Measurements from ENCODE around the gene GRK7. TPM values are rescaled to one million over a fixed set of nuclear protein-coding genes. Genes with fewer than 3 reads are reported as not detected.

The GRK7 gene
- total and polyA plus RNA-seq, 2 donors (not counting 3 experiments of a cell fraction or from before 2014, with no cell fraction given), result not detected

DNA sequence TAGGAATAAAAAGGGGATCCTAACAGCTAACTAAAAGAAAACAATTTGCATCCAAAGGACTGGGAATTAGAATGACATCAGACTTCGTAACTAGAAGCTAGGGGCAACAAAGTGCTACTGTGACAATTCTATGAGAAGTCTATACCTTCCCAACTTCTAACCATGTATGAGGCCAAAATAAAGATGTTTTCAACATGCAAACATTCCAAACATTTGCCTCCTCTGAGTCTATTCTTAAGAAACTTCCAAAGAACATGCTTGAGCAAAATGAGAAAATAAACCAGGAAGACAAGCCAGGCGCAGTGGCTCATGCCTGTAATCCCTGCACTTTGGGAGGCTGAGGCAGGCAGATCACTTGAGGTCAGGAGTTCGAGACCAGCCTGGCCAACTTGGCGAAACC lies 38.2 kb upstream of the GRK7 start:
- no peak overlapping the region for H3K4me3 ChIP-seq (replicated peaks in 1 of 3; ENCODE audit: insufficient read depth in 1 of 3, low read depth in 1 of 3, low read length in 3 of 3)
- CTCF ChIA-PET, result interaction anchor here (1.4 kb wide), 1 partner anchor 10 kb away, joined by 3 read pairs; no protein-coding TSS in a partner anchor

DNA sequence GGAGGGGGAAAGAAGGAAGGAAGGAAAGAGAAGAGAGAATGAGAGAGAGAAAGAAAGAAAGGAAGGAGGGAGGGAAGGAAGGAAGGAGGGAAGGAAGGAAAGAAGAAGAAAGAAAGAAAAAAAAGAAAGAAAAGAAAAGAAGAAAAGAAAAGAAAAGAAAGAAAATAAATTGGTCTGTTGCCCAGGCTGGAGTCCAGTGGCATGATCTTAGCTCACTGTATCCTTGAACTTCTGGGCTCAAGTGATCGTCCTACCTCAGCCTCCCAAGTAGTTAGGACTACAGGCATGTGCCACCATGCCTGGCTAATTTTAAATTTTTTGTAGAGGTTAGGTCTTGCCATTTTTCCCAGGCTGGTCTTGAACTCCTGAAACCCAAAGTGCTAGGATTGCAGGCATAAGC lies 36.7 kb upstream of the GRK7 start:
- FAIRE-seq (no peak), DNase-seq (ENCODE audit: low read depth, low spot score) (no peak)
- dilution Hi-C loops (cut with MboI; ENCODE audit: extremely low pct_ligation_motif_present, low sequenced_read_pairs) (no loop called here), intact Hi-C loops (cut with micrococcal nuclease) (no loop called here)
- Histone ChIP-seq H3K9me1 (replicated peaks; ENCODE audit: control insufficient read depth, extremely low read depth, insufficient read depth, low read length) (no peaks in the 10 kb centered on the region), H3K36me3 (ENCODE audit: control insufficient read depth in 2 of 2, extremely low read depth in 1 of 2, insufficient read depth in 2 of 2, low read length in 2 of 2) (no peaks in the 10 kb centered on the region), H3K9ac (replicated peaks; ENCODE audit: extremely low read depth, insufficient read depth, low read length) (no peak overlapping the region), H4K20me1 (replicated peaks; ENCODE audit: control insufficient read depth, extremely low read depth, insufficient read depth, low read length) (no peaks in the 10 kb centered on the region), H2AFZ (ENCODE audit: low read depth, low read length) (no peak overlapping the region), H3K9me3 (replicated peaks; ENCODE audit: control insufficient read depth, insufficient read depth, low read length) (no peaks in the 10 kb centered on the region), H3K4me2 (ENCODE audit: insufficient read depth, low read length) (no peak overlapping the region), H3K79me2 (ENCODE audit: control insufficient read depth, insufficient read depth, low read length) (no peaks in the 10 kb centered on the region), H3K4me1 (ENCODE audit: control insufficient read depth, extremely low read depth, insufficient read depth, low read length) (no peaks in the 10 kb centered on the region), H3K27me3 (ENCODE audit: control insufficient read depth in 2 of 2, insufficient read depth in 2 of 2, low read length in 2 of 2) (no peaks in the 10 kb centered on the region), H3K27ac (ENCODE audit: insufficient read depth, low read depth, low read length) (no peak overlapping the region), H3K4me3 (replicated peaks in 1 of 3; ENCODE audit: insufficient read depth in 1 of 3, low read depth in 1 of 3, low read length in 3 of 3) (no peak overlapping the region)
- TF ChIP-seq GATA2 (IDR thresholded peaks at IDR 0.05; ENCODE audit: insufficient read depth, insufficient read length, low read depth, low read length) (no peak), MYC (IDR thresholded peaks at IDR 0.05; ENCODE audit: low read depth, low read length) (no peak), EZH2 (IDR thresholded peaks at IDR 0.05; ENCODE audit: borderline replicate concordance, low read depth, low read length, severe bottlenecking) (no peak)
- TF ChIP-seq, protein P1, sequence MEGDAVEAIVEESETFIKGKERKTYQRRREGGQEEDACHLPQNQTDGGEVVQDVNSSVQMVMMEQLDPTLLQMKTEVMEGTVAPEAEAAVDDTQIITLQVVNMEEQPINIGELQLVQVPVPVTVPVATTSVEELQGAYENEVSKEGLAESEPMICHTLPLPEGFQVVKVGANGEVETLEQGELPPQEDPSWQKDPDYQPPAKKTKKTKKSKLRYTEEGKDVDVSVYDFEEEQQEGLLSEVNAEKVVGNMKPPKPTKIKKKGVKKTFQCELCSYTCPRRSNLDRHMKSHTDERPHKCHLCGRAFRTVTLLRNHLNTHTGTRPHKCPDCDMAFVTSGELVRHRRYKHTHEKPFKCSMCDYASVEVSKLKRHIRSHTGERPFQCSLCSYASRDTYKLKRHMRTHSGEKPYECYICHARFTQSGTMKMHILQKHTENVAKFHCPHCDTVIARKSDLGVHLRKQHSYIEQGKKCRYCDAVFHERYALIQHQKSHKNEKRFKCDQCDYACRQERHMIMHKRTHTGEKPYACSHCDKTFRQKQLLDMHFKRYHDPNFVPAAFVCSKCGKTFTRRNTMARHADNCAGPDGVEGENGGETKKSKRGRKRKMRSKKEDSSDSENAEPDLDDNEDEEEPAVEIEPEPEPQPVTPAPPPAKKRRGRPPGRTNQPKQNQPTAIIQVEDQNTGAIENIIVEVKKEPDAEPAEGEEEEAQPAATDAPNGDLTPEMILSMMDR (IDR thresholded peaks at IDR 0.05; ENCODE audit: extremely low read depth in 1 of 2, insufficient read depth in 1 of 2, low read depth in 1 of 2, low read length in 2 of 2), result no peak
- POLR2A ChIA-PET, result no interaction called here
- no TSS peak for BruUV-seq (replicated peaks)
- CTCF ChIA-PET, result interaction anchor here (1.0 to 1.2 kb wide), 2 partner anchors 12 to 186 kb away, joined by 3 to 5 read pairs; partner anchors contain the start of gene RNF7

More for the DNA sequence above, 38.2 kb upstream of the GRK7 start:
- FAIRE-seq (no peak), DNase-seq (ENCODE audit: low read depth, low spot score) (no peak)
- H3K9me1 ChIP-seq (replicated peaks; ENCODE audit: control insufficient read depth, extremely low read depth, insufficient read depth, low read length), result no peaks in the 10 kb centered on the region
- POLR2A ChIA-PET, result no interaction called here
- TF ChIP-seq POLR2AphosphoS5 (IDR thresholded peaks at IDR 0.05; ENCODE audit: insufficient read depth, low read depth, low read length), result no peak
- TF ChIP-seq EZH2 (IDR thresholded peaks at IDR 0.05; ENCODE audit: borderline replicate concordance, low read depth, low read length, severe bottlenecking), result no peak
- TF ChIP-seq JUN (IDR thresholded peaks at IDR 0.05; ENCODE audit: borderline replicate concordance, insufficient read depth, insufficient read length, low read depth), result no peak
- dilution Hi-C loops (cut with MboI; ENCODE audit: extremely low pct_ligation_motif_present, low sequenced_read_pairs), result no loop called here
- H3K27ac ChIP-seq (ENCODE audit: insufficient read depth, low read depth, low read length), result no peak overlapping the region
- no peaks in the 10 kb centered on the region for H4K20me1 ChIP-seq (replicated peaks; ENCODE audit: control insufficient read depth, extremely low read depth, insufficient read depth, low read length)
- no TSS peak for BruUV-seq (replicated peaks)
- no peak overlapping the region for H2AFZ ChIP-seq (ENCODE audit: low read depth, low read length)
- intact Hi-C loops (cut with micrococcal nuclease), result no loop called here
- no peaks in the 10 kb centered on the region for H3K27me3 ChIP-seq (ENCODE audit: control insufficient read depth in 2 of 2, insufficient read depth in 2 of 2, low read length in 2 of 2)
- no peak overlapping the region for H3K9ac ChIP-seq (replicated peaks; ENCODE audit: extremely low read depth, insufficient read depth, low read length)
- H3K4me2 ChIP-seq (ENCODE audit: insufficient read depth, low read length), result no peak overlapping the region
- no peaks in the 10 kb centered on the region for H3K9me3 ChIP-seq (replicated peaks; ENCODE audit: control insufficient read depth, insufficient read depth, low read length)
- H3K79me2 ChIP-seq (ENCODE audit: control insufficient read depth, insufficient read depth, low read length), result no peaks in the 10 kb centered on the region
- H3K36me3 ChIP-seq (ENCODE audit: control insufficient read depth in 2 of 2, extremely low read depth in 1 of 2, insufficient read depth in 2 of 2, low read length in 2 of 2), result no peaks in the 10 kb centered on the region
- H3K4me1 ChIP-seq (ENCODE audit: control insufficient read depth, extremely low read depth, insufficient read depth, low read length), result no peaks in the 10 kb centered on the region

All from endothelial cell of umbilical vein (primary cell).